ENCODE results near the gene KCNE2. TPM values are rescaled to one million over a fixed set of nuclear protein-coding genes. Genes with fewer than 3 reads are reported as not detected.

The KCNE2 gene, protein sequence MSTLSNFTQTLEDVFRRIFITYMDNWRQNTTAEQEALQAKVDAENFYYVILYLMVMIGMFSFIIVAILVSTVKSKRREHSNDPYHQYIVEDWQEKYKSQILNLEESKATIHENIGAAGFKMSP
- not detected in 2 replicates for total RNA-seq

DNA sequence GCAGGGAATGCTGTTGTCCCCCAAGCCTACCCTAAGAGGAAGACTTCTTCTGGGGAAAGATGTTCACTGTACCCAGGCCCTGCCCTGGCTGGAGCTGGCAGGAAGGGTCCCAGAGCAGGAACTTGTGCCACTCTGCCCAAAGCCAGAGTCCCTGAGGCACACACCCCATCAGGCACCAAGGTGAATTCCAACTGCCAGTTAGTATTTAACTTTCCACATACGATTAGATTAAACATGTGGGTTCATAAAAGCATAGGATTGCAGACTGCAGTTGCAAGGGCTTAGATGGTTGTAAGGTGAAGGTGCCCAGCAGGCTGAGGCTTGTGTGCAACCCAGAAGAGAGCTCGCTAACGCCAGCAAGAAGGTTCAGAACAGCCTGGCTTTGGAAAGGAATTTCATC is at the start of gene KCNE2:
TSS of gene KCNE2 (plus strand) at position 274 of the 400 bp plus-strand sequence. CDS start 6,473 bp downstream, outside the sequence.

DNA sequence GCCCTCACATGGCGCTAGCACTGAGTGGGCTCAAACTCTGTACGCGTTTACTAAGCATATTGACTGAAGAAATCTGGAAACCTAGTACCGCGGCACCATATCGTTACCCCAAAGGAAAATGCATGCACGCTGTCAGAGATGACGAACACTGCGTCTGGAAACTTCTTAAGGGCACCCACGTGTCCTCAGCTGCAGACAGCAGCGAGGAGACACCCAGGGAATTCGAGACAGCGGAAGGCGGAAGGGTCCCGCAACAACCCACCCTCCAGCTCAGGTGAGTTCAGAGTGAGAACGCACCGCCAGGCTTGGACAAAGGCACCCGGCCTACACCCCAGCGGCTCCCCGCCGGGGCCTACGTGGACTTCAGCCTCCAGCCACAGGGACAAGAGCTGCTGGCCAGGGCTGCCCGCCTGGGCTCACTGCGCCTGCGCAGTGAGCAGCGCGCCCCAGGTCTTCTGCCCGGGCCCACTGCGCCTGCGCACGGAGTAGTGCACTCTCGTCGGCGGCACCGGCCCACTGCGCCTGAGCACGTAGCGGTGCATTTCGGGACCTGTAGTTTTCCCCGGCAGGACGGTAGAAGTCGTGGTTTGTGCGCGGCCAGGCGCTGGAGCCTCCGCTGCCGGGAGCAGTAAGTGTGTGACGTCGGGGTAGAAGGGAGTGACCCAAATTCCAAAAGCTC is 11.3 kb downstream of the KCNE2 start, which contains the start of gene SMIM11:
TSS of gene SMIM11 (plus strand) at position 568 of the 679 bp plus-strand sequence. CDS start 3,998 bp downstream, outside the sequence.

Other genes starting within 250 kb of the KCNE2 start
- 4.4 and 8.8 TPM in 2 replicates for gene SMIM11, start 11.5 kb downstream of the KCNE2 start, total RNA-seq
- gene SMIM34, start 59.9 kb downstream of the KCNE2 start, total RNA-seq, result not detected in 2 replicates
- gene KCNE1, start 148.2 kb downstream of the KCNE2 start, total RNA-seq, result 0.10 TPM in 1 of 2 replicates, not detected in the other

All from vein endothelial cell (primary cell).